ENCODE measurements around the gene VAV2. TPM values are rescaled to one million over a fixed set of nuclear protein-coding genes. Genes with fewer than 3 reads are reported as not detected.
"Not testable (repeated sequence)": the region's sequence is repeated elsewhere in the genome, so short reads cannot be mapped to it uniquely, and the experiment has no call there.

VAV2 gene
- total RNA-seq, 1 donor from 2014 or later = 34.8 TPM

- no peak for ATAC-seq
- no peak for DNase-seq (ENCODE audit: low spot score)
These were observed 71.7 kb downstream of the VAV2 start for GRCh38 chr9:133920471-133920870.

GRCh38 chr9:133919253-133920115 is 72.6 kb downstream of the VAV2 start:
- no peak for ATAC-seq

GRCh38 chr9:133918111-133918813 is 73.9 kb downstream of the VAV2 start:
- DNase-seq (ENCODE audit: low spot score) (no peak), ATAC-seq (no peak)

More at GRCh38 chr9:133919253-133920115, 72.6 kb downstream of the VAV2 start:
- DNase-seq (ENCODE audit: low spot score) = no peak

GRCh38 chr9:133917375-133917774 is 74.7 kb downstream of the VAV2 start:
- DNase-seq (ENCODE audit: low spot score) (no peak), ATAC-seq (no peak)

- ATAC-seq (no peak), DNase-seq (ENCODE audit: low spot score) (no peak)
These were observed 76.0 kb downstream of the VAV2 start for GRCh38 chr9:133916159-133916541.

- DNase-seq (ENCODE audit: low spot score) = no peak
- ATAC-seq = no peak
These were observed 76.5 kb downstream of the VAV2 start for GRCh38 chr9:133915534-133916158.

GRCh38 chr9:133914442-133915342 is 77.4 kb downstream of the VAV2 start:
- DNase-seq (ENCODE audit: low spot score) = peak; percentile 85

GRCh38 chr9:133913571-133914369 is 78.4 kb downstream of the VAV2 start:
- DNase-seq (ENCODE audit: low spot score) = no peak
- peak; percentile 11 for ATAC-seq

More at GRCh38 chr9:133914442-133915342, 77.4 kb downstream of the VAV2 start:
- ATAC-seq = peak; percentile 84

- ATAC-seq = peak; percentile 53
- DNase-seq (ENCODE audit: low spot score) = no peak
These were observed 81.1 kb downstream of the VAV2 start for GRCh38 chr9:133910855-133911514.

GRCh38 chr9:133906932-133907910 is 84.9 kb downstream of the VAV2 start:
- peak; percentile 27 for ATAC-seq
- no peak for DNase-seq (ENCODE audit: low spot score)

- no peak for ATAC-seq
These were observed 85.9 kb downstream of the VAV2 start for GRCh38 chr9:133906218-133906617.

GRCh38 chr9:133905493-133905892 is 86.6 kb downstream of the VAV2 start:
- ATAC-seq (no peak), DNase-seq (ENCODE audit: low spot score) (no peak)

More at GRCh38 chr9:133906218-133906617, 85.9 kb downstream of the VAV2 start:
- no peak for DNase-seq (ENCODE audit: low spot score)

- ATAC-seq = peak; percentile 5
- DNase-seq (ENCODE audit: low spot score) = no peak
These were observed 87.6 kb downstream of the VAV2 start for GRCh38 chr9:133904346-133905090.

GRCh38 chr9:133901184-133901835 is 90.8 kb downstream of the VAV2 start:
- DNase-seq (ENCODE audit: low spot score) (no peak), ATAC-seq (no peak)

GRCh38 chr9:133897675-133898074 is 94.4 kb downstream of the VAV2 start:
- DNase-seq (ENCODE audit: low spot score) (no peak), ATAC-seq (no peak)

GRCh38 chr9:133896007-133896406 is 96.1 kb downstream of the VAV2 start:
- not testable (repeated sequence) for ATAC-seq; DNase-seq (ENCODE audit: low spot score)

- DNase-seq (ENCODE audit: low spot score) (no peak), ATAC-seq (no peak)
These were observed 96.8 kb downstream of the VAV2 start for GRCh38 chr9:133895335-133895734.

All from left lobe of liver (tissue), 2 donors.